Astrocyte of the cerebellum (primary cell): ENCODE data around the gene NAP1L5.

Experiments
- DNase-seq: peaks from one replicate; pipeline ENCODE4 v3.0.0-alpha.2; 2011; ENCODE audit warnings: low read depth
- H3K4me3 ChIP-seq: 2 replicates; pipeline ENCODE4 v1.5.1; 2011; ENCODE audit warnings: mild to moderate bottlenecking, low read depth, low read length, moderate library complexity
- in situ Hi-C: cut with HindIII; loops from 2 replicates; pipeline ENCODE4 v1.10.0; 2017; ENCODE audit warnings: low sequenced_read_pairs
- TF ChIP-seq, protein P1 (sequence below): IDR thresholded peaks from 2 replicates; pipeline ENCODE4 v1.5.1; 2012; ENCODE audit warnings: low read length, low read depth, moderate library complexity, mild to moderate bottlenecking; ENCODE audit errors: missing control alignments

Gene NAP1L5

DNA sequence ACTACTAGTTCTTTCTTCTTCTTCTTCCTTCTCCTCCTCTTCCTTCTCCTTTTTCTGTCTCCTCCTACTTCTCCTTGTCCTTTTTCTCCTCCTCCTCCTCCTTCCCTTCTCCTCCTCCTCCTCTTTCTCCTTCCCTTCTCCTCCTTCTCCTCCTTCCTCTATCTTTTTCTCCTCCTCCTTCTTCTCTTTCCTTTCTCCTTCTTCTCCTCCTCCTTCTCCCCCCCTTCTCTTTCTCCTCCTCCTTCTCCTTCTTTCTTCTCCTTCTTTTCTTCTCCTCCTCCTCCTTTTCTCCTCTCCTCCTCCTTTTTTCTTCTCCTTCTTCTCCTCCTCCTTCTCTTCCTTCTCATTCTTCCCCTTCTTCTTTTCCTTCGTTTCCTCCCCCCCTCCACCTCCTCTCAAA lies 21.8 kb upstream of the NAP1L5 start:
- no peak for DNase-seq
- in situ Hi-C loops: loop anchor here (25.0 kb wide), 1 partner anchor 293 kb away; no protein-coding TSS in a partner anchor
- TF ChIP-seq, protein P1, sequence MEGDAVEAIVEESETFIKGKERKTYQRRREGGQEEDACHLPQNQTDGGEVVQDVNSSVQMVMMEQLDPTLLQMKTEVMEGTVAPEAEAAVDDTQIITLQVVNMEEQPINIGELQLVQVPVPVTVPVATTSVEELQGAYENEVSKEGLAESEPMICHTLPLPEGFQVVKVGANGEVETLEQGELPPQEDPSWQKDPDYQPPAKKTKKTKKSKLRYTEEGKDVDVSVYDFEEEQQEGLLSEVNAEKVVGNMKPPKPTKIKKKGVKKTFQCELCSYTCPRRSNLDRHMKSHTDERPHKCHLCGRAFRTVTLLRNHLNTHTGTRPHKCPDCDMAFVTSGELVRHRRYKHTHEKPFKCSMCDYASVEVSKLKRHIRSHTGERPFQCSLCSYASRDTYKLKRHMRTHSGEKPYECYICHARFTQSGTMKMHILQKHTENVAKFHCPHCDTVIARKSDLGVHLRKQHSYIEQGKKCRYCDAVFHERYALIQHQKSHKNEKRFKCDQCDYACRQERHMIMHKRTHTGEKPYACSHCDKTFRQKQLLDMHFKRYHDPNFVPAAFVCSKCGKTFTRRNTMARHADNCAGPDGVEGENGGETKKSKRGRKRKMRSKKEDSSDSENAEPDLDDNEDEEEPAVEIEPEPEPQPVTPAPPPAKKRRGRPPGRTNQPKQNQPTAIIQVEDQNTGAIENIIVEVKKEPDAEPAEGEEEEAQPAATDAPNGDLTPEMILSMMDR: no peak
- no peak overlapping the region for H3K4me3 ChIP-seq

DNA sequence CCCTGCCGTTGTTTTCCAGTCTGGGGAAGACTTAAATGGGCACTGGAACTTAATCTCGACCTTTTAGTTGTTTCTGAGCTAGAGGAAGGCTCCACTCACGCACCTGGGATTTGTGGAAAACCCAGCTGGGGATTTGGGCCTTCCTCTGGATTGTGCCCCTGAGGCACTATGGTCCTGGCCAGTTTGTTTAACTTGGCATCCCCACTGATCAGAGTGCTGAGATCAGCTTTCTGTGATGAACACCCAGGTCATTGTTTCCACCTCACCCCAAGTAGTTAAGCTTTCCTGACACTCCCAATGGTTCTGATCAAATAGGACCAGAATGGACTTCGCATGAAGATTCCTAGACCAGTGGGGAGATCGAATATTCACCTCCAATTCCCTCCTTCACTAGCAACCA lies 20.5 kb upstream of the NAP1L5 start:
- in situ Hi-C loops: loop anchor here (25.0 kb wide), 1 partner anchor 294 kb away; no protein-coding TSS in a partner anchor
- DNase-seq: no peak
- TF ChIP-seq, protein P1: no peak
- no peak overlapping the region for H3K4me3 ChIP-seq

DNA sequence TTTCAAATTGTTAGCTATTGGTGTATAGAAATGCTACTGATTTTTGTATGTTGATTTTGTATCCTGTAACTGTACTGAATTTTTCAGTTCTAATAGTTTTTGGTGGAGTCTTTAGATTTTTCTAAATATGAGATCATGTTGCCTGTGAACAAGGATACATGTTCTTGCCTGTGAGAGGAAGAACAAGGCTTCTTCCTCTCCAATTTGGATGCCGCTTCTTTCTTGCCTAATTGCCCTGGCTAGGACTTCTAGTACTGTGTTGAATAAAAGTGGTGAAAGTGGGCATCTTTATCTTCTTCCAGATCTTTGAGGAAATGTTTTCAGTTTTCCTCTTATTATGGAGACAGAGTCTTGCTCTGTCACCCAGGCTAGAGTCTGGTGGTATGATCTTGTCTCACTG lies 16.2 kb upstream of the NAP1L5 start:
- TF ChIP-seq, protein P1: no peak
- in situ Hi-C loops: loop anchor here (25.0 kb wide), 1 partner anchor 299 kb away; no protein-coding TSS in a partner anchor
- DNase-seq: no peak
- no peak overlapping the region for H3K4me3 ChIP-seq

DNA sequence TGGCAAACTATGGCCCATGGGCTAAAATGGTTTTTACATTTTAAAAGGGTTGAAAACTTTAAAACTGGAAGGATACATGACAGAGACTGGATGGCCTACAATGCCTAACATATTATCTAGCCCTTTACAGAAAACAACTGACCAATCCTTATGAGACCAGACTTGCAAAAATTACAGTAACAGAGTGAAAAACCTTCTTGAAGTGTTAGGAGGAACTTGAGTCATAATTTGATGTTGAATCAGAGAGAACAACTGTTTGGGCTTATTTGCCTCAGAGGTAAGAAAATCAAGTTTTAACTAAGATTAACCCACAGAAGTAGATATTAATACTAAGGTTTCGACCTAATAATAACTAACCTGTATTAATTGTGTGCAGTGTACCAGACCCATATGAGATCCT lies 12.4 kb upstream of the NAP1L5 start:
- no peak for DNase-seq
- TF ChIP-seq, protein P1: no peak
- in situ Hi-C loops: loop anchor here (25.0 kb wide), 1 partner anchor 302 kb away; no protein-coding TSS in a partner anchor
- H3K4me3 ChIP-seq: no peak overlapping the region

DNA sequence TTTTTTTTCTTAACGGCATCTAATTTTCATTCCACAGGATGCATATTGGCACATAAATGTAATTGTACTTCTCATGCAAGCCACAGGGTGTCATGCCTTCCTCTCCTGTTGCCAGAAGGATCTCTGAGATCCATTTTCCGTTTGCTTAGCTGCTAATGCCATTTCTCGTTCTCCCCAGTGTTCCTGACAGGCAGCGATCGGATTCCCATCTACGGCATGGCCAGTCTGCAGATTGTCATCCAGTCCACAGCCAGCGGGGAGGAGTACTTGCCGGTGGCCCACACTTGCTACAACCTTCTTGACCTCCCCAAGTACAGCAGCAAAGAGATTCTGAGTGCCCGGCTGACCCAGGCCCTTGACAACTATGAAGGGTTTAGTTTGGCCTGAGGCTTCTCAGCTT lies 8.9 kb upstream of the NAP1L5 start:
- peak; percentile 55 for DNase-seq
- TF ChIP-seq, protein P1: peak; percentile 67
- H3K4me3 ChIP-seq: no peak overlapping the region
- in situ Hi-C loops: loop anchor here (25.0 kb wide), 1 partner anchor 306 kb away; no protein-coding TSS in a partner anchor

DNA sequence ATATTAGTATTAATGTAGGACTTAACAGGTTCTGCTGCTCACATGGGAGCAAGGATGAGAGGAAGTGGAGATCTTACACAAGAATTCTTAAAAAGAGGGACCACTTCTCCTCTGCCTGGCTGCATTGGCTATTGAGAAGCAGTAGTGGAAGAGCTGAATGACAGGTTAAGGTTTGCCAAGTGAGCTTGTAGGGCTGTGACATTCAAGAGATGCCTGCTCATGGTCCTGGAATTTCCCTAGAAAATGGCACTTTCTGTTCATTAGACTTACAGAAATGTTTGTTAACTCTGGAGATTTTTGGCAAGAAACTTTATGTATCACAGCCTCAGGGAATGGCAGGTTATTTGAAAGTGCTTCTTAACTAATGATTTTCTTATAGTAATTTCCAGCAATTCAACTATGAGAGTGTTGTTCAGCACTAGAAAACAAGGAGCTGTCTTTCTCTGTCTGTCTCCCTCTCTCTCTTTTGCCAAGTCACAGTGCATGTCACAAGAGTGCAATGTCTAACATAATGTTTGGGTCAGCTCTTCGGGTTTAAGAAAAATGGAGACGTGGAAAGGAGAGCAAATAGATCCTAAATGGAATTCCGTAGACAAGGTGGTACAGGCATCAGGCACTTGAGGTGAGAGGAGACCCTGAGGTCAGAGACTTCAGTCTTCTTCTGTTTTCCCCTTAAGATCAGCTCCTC lies 8.3 kb upstream of the NAP1L5 start:
- TF ChIP-seq, protein P1: no peak
- in situ Hi-C loops: loop anchor here (25.0 kb wide), 1 partner anchor 306 kb away; no protein-coding TSS in a partner anchor
- no peak for DNase-seq
- H3K4me3 ChIP-seq: no peak overlapping the region
